ENCODE results near the gene MCUB. TPM values are rescaled to one million over a fixed set of nuclear protein-coding genes. Genes with fewer than 3 reads are reported as not detected.

MCUB gene
- total and polyA plus RNA-seq, 5 donors, result 10.8 to 25.3 (median 14.8) TPM

DNA sequence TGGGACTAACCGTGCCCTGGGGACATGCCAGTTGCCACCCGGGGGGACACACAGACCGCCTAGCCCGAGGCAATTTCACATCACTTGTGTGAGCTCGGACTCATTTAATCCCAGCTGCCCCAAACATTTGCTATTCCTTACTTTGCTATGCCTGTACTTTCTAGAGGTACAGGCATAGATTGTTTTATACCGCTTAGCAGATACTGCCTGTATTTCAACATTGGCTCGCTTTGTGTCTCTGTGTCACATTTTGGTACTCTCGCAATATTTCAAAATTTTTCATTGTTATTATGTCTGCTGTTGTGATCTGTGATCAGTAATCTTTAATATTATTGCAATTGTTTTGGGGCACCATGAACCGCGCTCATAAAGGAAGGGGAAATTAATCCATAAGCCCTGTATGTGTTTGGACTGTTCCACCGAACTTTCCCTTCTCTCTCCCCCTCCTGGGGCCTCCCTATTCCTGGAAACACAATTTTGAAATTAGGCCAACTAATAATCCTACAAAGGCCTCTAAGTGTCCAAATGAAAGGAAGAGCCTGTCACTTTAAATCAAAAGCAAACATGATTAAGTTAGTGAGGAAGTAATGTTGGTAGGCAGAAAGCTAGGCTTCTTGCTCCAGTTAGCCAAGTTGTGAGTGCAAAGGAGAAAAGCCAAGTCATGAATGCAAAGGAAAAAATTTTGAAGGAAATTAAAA lies 143.8 kb downstream of the MCUB start:
- ATAC-seq, result peak; percentile 9 to 16
- H3K9me3 ChIP-seq (ENCODE audit: control insufficient read depth, low read length), result no peaks in the 10 kb centered on the region

DNA sequence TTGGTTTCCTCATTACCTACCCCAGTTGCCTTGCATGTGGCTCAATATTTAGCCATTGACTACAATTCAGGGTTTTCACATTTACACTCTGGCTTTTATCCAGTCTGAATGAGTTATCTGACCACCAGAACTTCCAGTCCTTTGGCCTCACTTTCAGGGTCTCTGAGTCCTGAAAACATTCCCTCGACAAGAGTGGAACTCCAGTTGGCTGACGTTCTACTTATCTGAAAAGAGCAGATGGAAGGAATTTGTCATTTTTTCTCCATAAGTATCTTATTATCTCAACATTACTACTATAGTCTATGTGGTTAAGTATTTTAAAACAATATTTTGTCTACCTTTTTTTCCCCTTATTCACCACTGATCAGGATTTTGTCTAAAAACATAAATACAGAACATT lies 148.4 kb downstream of the MCUB start:
- DNase-seq (no peak), ATAC-seq (no peak)
- no peak overlapping the region for H3K4me3 ChIP-seq (ENCODE audit: low read length)
- intact Hi-C loops (cut with DNase I), result loop anchor here in 3 of 4 donors (10.0 kb wide), 2 partner anchors 106 to 284 kb away; partner anchors contain the start of gene GAR1 (in 3 of the 3)
- no peak overlapping the region for H3K27ac ChIP-seq (ENCODE audit: low read length)
- no peaks in the 10 kb centered on the region for H3K27me3 ChIP-seq (ENCODE audit: control insufficient read depth, insufficient read depth)
- H3K4me1 ChIP-seq (ENCODE audit: control insufficient read depth, insufficient read depth, low read length), result no peaks in the 10 kb centered on the region
- WGBS, result 17% methylated on average over 2 of the region's 2 CpGs
- H3K9me3 ChIP-seq (ENCODE audit: control insufficient read depth, low read length), result no peaks in the 10 kb centered on the region

More for the DNA sequence above, 143.8 kb downstream of the MCUB start:
- intact Hi-C loops (cut with DNase I), result loop anchor here in 3 of 4 donors (10.0 kb wide), 2 partner anchors 111 to 279 kb away; partner anchors contain the start of gene GAR1 (in 3 of the 3)
- no peaks in the 10 kb centered on the region for H3K27me3 ChIP-seq (ENCODE audit: control insufficient read depth, insufficient read depth)
- WGBS, result 9% methylated on average over 11 of the region's 11 CpGs
- DNase-seq, result no peak
- peak overlapping the region; percentile 76 for H3K4me3 ChIP-seq (ENCODE audit: low read length)
- peak overlapping the region; percentile 73 for H3K27ac ChIP-seq (ENCODE audit: low read length)
- H3K4me1 ChIP-seq (ENCODE audit: control insufficient read depth, insufficient read depth, low read length), result peaks cover 6% of the 10 kb centered on the region

DNA sequence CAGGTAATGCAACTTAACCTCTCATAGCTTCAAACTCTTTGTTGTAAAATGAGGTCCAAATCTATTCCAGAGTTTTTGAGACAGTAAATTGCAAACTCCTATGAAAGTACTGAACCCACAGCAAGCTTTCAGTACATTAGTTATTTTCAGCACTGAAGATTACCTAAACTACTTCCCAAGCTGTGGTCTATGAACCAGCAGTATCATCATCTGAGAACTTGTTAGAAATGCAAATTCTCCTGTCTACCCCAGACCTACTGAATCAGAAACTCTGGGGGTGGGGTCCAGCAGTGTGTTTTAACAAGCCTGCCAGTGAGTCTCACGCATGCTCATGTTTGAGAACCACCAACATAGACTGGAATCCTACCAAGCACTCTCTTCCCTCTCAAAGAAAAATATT lies 148.9 kb downstream of the MCUB start:
- Histone ChIP-seq H3K27ac (ENCODE audit: low read length) (no peak overlapping the region), H3K9me3 (ENCODE audit: control insufficient read depth, low read length) (no peaks in the 10 kb centered on the region), H3K27me3 (ENCODE audit: control insufficient read depth, insufficient read depth) (no peaks in the 10 kb centered on the region), H3K4me3 (ENCODE audit: low read length) (no peak overlapping the region), H3K4me1 (ENCODE audit: control insufficient read depth, insufficient read depth, low read length) (no peaks in the 10 kb centered on the region)
- 82% methylated on average over 1 of the region's 1 CpG for WGBS
- intact Hi-C loops (cut with DNase I), result loop anchor here in 3 of 4 donors (10.0 kb wide), 2 partner anchors 106 to 284 kb away; partner anchors contain the start of gene GAR1 (in 3 of the 3)
- ATAC-seq (no peak), DNase-seq (no peak)

DNA sequence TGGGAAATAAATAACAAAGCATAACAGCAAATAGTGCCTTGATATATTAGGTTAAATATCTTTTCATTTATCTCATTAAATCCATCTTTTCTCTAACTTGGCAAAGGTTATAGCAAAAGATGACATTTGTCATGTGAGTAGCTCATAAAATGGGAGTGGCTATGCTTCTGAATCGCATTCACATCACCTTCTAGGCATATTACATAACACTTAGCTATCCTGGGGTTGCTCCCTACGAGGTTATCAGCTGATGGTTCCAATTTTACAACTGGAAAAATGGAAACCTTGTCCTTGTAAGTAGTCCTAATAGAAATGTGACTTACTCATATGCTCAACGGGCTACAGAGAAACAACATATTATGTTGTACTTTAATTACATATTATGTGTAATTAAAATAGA lies 153.5 kb downstream of the MCUB start:
- Histone ChIP-seq H3K4me1 (ENCODE audit: control insufficient read depth, insufficient read depth, low read length) (no peaks in the 10 kb centered on the region), H3K27ac (ENCODE audit: low read length) (no peak overlapping the region), H3K9me3 (ENCODE audit: control insufficient read depth, low read length) (no peaks in the 10 kb centered on the region), H3K4me3 (ENCODE audit: low read length) (no peak overlapping the region), H3K27me3 (ENCODE audit: control insufficient read depth, insufficient read depth) (no peaks in the 10 kb centered on the region)
- ATAC-seq (no peak), DNase-seq (no peak)
- intact Hi-C loops (cut with DNase I), result no loop called here
- WGBS, result 90% methylated on average over 3 of the region's 3 CpGs

DNA sequence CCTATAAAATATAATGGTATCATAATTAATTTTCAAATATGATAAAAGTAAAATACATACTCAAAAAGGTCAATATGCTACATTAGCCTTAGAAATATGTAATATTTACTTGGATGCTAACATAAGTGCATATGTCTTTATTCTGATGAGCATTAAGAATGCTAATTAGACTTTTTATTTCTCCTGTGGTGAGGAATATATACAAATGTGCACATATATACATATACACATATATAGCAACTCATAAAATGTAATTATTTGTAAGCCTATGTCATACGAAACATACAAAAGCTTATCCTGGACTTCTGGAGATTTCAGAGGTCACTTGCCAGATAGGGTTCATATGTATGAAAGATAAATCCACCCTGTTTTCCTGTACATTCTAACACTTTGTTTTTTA lies 158.7 kb downstream of the MCUB start:
- no peaks in the 10 kb centered on the region for H3K27me3 ChIP-seq (ENCODE audit: control insufficient read depth, insufficient read depth)
- H3K4me3 ChIP-seq (ENCODE audit: low read length), result no peak overlapping the region
- H3K9me3 ChIP-seq (ENCODE audit: control insufficient read depth, low read length), result no peaks in the 10 kb centered on the region
- DNase-seq, result no peak
- ATAC-seq, result no peak
- no peak overlapping the region for H3K27ac ChIP-seq (ENCODE audit: low read length)
- intact Hi-C loops (cut with DNase I), result no loop called here
- 95% methylated on average over 1 of the region's 1 CpG for WGBS
- H3K4me1 ChIP-seq (ENCODE audit: control insufficient read depth, insufficient read depth, low read length), result no peaks in the 10 kb centered on the region

DNA sequence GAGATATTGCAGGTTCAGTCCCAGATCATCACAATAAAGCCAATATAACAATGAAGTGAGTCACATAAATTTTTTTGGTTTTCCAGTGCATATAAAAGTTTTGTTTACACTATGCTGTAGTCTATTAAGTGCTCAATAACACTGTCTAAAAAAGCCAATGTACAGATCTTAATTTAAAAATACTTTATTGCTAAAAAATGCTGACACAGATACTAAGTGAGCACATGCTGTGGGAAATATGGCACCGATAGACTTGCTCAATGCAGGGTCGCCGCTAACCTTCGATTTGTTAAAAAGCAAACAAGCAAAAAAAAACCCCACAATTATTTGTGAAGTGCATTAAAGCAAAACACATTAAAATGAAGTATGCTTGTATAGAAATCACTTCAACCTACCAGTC lies 159.6 kb downstream of the MCUB start:
- ATAC-seq (no peak), DNase-seq (no peak)
- 97% methylated on average over 4 of the region's 4 CpGs for WGBS
- H3K27me3 ChIP-seq (ENCODE audit: control insufficient read depth, insufficient read depth), result no peaks in the 10 kb centered on the region
- H3K27ac ChIP-seq (ENCODE audit: low read length), result no peak overlapping the region
- no peaks in the 10 kb centered on the region for H3K4me1 ChIP-seq (ENCODE audit: control insufficient read depth, insufficient read depth, low read length)
- intact Hi-C loops (cut with DNase I), result no loop called here
- no peaks in the 10 kb centered on the region for H3K9me3 ChIP-seq (ENCODE audit: control insufficient read depth, low read length)
- H3K4me3 ChIP-seq (ENCODE audit: low read length), result no peak overlapping the region

DNA sequence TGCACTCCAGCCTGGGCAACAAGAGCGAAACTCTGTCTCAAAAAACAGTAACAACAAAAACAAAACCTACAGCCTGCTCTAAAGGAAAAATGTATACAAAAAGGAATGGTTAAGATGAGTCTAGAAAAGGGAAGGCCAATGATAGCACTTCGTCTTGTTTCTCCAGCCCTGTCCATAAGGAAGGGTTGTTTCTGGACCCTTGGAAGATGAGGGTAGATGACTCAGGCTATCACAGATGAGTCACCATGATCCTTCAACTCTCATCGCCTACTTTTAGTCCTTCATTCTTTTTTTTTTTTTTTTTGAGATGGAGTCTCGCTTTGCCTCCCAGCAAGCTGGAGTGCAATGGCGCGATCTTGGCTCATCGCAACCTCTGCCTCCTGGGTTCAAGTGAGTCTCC lies 161.0 kb downstream of the MCUB start:
- no peak for DNase-seq
- intact Hi-C loops (cut with DNase I), result no loop called here
- Histone ChIP-seq H3K9me3 (ENCODE audit: control insufficient read depth, low read length) (no peaks in the 10 kb centered on the region), H3K27ac (ENCODE audit: low read length) (no peak overlapping the region), H3K27me3 (ENCODE audit: control insufficient read depth, insufficient read depth) (no peaks in the 10 kb centered on the region), H3K4me3 (ENCODE audit: low read length) (no peak overlapping the region), H3K4me1 (ENCODE audit: control insufficient read depth, insufficient read depth, low read length) (no peaks in the 10 kb centered on the region)
- WGBS, result 97% methylated on average over 7 of the region's 7 CpGs
- ATAC-seq, result no peak

DNA sequence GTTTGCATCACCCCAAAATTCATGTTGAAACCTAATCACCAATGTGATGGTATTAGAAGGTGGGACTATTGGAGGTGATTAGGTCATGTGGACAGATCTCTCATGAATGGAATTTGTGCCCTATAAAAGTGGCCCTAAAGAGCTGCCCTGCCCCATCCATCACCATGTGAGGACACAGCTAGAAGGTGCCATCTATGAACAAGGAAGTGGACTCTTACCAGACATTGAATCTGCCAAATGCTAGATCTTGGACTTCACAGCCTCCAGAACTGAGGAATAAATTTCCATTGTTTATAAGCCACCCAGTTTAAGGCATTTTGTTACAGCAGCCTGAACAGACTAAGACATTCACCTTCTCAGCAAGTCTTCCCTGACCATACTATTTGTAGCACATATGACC lies 162.3 kb downstream of the MCUB start:
- Histone ChIP-seq H3K27me3 (ENCODE audit: control insufficient read depth, insufficient read depth) (no peaks in the 10 kb centered on the region), H3K9me3 (ENCODE audit: control insufficient read depth, low read length) (no peaks in the 10 kb centered on the region), H3K4me1 (ENCODE audit: control insufficient read depth, insufficient read depth, low read length) (no peaks in the 10 kb centered on the region), H3K4me3 (ENCODE audit: low read length) (no peak overlapping the region), H3K27ac (ENCODE audit: low read length) (no peak overlapping the region)
- no peak for DNase-seq
- ATAC-seq, result no peak
- intact Hi-C loops (cut with DNase I), result no loop called here

DNA sequence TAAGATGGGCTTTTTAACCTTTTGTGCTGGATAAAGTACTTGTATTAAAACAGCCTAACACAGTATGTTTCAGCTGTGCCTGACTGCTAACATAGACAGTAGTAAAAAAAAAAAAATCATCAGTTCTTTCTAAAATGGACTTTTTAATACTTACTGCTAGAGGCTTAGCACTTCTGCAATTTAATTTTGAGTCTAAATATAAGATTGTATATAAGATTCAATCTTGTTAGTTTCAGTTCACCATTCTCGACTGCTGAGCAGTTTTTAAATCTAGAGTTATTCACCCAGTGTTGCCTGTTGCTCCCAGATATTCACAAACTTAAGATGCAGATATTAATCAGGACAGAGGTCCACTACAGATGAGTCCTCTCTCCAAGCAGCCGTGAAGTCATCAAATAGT lies 163.1 kb downstream of the MCUB start:
- H3K27me3 ChIP-seq (ENCODE audit: control insufficient read depth, insufficient read depth), result no peaks in the 10 kb centered on the region
- no peaks in the 10 kb centered on the region for H3K9me3 ChIP-seq (ENCODE audit: control insufficient read depth, low read length)
- H3K4me1 ChIP-seq (ENCODE audit: control insufficient read depth, insufficient read depth, low read length), result no peaks in the 10 kb centered on the region
- no peak overlapping the region for H3K27ac ChIP-seq (ENCODE audit: low read length)
- no peak for ATAC-seq
- intact Hi-C loops (cut with DNase I), result no loop called here
- H3K4me3 ChIP-seq (ENCODE audit: low read length), result no peak overlapping the region
- 93% methylated on average over 2 of the region's 2 CpGs for WGBS
- DNase-seq, result no peak

DNA sequence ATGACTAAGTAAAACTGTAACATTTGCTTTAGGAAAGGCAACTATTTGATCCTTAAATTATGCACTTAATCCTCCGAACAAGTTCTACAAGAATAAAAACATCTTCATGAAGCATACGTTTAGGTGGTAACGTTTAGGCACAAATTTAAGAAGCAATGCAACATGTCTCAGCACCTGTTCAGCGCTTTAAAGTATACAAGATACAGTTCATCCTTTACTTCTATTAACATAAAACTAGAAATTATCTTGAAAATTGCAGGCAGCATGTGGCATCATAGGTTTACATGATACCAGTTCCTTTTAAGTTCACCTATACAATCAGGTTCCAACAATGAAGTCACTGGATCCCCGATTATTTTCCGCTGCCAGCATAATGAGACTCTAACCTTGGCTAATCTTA lies 168.3 kb downstream of the MCUB start:
- intact Hi-C loops (cut with DNase I), result no loop called here

DNA sequence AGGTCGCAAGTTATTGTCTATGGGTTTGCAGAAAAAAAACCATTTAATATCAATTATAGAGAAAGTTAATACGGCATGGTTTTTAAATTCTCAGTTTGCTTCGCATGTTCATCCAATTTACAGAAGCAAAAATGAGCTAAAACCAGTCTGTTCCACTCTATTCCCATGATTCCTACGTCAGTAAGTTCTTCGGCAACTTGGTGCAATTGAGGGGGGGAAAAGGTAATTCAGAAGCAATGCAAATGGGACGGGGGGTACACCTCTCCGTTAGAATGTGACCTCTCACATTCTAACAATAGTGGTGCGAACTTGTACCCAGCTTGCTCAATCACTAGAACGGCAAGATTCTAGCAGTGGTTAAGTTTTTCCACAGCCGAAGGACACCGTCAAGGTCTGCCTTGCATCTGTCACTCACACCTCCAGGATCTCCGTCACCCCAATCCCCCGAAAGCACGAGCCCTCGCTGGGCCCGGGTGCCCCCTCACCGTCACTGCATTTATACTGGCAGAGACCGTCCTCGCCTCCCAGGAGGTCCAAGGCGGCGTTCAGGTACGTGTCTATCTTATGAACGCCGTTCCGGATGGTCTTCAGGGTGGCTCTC lies 169.2 kb downstream of the MCUB start:
- no peaks in the 10 kb centered on the region for H3K27me3 ChIP-seq (ENCODE audit: control insufficient read depth, insufficient read depth)
- no peaks in the 10 kb centered on the region for H3K9me3 ChIP-seq (ENCODE audit: control insufficient read depth, low read length)
- WGBS, result 2% methylated on average over 25 of the region's 25 CpGs
- DNase-seq (no peak), ATAC-seq (peak; percentile 6 to 45)
- H3K4me3 ChIP-seq (ENCODE audit: low read length), result peak overlapping the region; percentile 68
- intact Hi-C loops (cut with DNase I), result no loop called here
- no peaks in the 10 kb centered on the region for H3K4me1 ChIP-seq (ENCODE audit: control insufficient read depth, insufficient read depth, low read length)
- peak overlapping the region; percentile 61 for H3K27ac ChIP-seq (ENCODE audit: low read length)

More for the DNA sequence above, 168.3 kb downstream of the MCUB start:
- Histone ChIP-seq H3K4me1 (ENCODE audit: control insufficient read depth, insufficient read depth, low read length) (no peaks in the 10 kb centered on the region), H3K9me3 (ENCODE audit: control insufficient read depth, low read length) (no peaks in the 10 kb centered on the region), H3K27ac (ENCODE audit: low read length) (no peak overlapping the region), H3K27me3 (ENCODE audit: control insufficient read depth, insufficient read depth) (no peaks in the 10 kb centered on the region), H3K4me3 (ENCODE audit: low read length) (peak overlapping the region; percentile 68)
- 81% methylated on average over 6 of the region's 6 CpGs for WGBS
- ATAC-seq (no peak), DNase-seq (no peak)

All from right cardiac atrium (tissue), 5 donors.